ENCODE results near the gene CEACAM3.
A peak's percentile ranks its signal among the peaks of the same experiment; 100 is the strongest.

The CEACAM3 gene

DNA sequence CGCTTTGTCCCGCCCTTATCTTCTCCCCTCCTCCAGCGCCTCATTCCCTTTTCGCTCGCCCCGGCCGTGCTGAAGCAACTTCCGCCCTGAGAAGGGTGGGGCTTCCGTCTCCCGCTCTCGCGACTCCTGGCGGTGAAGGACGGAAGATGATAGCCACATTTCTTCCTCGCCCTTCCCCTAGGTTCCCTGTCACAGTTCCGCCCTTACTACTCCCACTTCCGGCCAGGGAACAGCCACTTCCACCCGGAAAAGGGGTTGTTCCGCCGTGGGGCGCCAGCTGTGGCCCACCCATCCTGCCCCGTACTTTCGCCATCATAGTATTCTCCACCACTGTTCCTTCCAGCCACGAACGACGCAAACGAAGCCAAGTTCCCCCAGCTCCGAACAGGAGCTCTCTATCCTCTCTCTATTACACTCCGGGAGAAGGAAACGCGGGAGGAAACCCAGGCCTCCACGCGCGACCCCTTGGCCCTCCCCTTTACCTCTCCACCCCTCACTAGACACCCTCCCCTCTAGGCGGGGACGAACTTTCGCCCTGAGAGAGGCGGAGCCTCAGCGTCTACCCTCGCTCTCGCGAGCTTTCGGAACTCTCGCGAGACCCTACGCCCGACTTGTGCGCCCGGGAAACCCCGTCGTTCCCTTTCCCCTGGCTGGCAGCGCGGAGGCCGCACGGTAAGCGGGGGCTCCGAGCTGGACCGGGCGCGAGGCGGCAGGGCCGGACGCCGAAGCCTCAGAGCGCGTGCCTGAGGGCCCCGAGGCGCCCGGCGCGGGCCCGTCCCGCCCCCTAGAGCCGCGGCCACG, 63.4 kb downstream of the CEACAM3 start, which contains the start of gene RPS19 (continued):
- TF ChIP-seq, protein P1, sequence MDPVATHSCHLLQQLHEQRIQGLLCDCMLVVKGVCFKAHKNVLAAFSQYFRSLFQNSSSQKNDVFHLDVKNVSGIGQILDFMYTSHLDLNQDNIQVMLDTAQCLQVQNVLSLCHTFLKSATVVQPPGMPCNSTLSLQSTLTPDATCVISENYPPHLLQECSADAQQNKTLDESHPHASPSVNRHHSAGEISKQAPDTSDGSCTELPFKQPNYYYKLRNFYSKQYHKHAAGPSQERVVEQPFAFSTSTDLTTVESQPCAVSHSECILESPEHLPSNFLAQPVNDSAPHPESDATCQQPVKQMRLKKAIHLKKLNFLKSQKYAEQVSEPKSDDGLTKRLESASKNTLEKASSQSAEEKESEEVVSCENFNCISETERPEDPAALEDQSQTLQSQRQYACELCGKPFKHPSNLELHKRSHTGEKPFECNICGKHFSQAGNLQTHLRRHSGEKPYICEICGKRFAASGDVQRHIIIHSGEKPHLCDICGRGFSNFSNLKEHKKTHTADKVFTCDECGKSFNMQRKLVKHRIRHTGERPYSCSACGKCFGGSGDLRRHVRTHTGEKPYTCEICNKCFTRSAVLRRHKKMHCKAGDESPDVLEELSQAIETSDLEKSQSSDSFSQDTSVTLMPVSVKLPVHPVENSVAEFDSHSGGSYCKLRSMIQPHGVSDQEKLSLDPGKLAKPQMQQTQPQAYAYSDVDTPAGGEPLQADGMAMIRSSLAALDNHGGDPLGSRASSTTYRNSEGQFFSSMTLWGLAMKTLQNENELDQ (tag by site-specific recombination; IDR thresholded peaks at IDR 0.05; ENCODE audit: low read depth), result no peak
- TF ChIP-seq, protein P2, sequence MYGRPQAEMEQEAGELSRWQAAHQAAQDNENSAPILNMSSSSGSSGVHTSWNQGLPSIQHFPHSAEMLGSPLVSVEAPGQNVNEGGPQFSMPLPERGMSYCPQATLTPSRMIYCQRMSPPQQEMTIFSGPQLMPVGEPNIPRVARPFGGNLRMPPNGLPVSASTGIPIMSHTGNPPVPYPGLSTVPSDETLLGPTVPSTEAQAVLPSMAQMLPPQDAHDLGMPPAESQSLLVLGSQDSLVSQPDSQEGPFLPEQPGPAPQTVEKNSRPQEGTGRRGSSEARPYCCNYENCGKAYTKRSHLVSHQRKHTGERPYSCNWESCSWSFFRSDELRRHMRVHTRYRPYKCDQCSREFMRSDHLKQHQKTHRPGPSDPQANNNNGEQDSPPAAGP (tag by site-specific recombination; IDR thresholded peaks at IDR 0.05), result peak; percentile 96
- no peak; the same call in 1 of the 2 replicates for TF ChIP-seq ZSCAN30 (tag by site-specific recombination; IDR thresholded peaks at IDR 0.05)
- no peak for TF ChIP-seq ZNF311 (tag by site-specific recombination; IDR thresholded peaks at IDR 0.05; ENCODE audit: borderline replicate concordance)
- no peak for TF ChIP-seq MYNN (tag by site-specific recombination; IDR thresholded peaks at IDR 0.05; ENCODE audit: borderline replicate concordance)
- peak; percentile 81 for TF ChIP-seq ZNF600 (tag by site-specific recombination; IDR thresholded peaks at IDR 0.05)
- TF ChIP-seq, protein P3, sequence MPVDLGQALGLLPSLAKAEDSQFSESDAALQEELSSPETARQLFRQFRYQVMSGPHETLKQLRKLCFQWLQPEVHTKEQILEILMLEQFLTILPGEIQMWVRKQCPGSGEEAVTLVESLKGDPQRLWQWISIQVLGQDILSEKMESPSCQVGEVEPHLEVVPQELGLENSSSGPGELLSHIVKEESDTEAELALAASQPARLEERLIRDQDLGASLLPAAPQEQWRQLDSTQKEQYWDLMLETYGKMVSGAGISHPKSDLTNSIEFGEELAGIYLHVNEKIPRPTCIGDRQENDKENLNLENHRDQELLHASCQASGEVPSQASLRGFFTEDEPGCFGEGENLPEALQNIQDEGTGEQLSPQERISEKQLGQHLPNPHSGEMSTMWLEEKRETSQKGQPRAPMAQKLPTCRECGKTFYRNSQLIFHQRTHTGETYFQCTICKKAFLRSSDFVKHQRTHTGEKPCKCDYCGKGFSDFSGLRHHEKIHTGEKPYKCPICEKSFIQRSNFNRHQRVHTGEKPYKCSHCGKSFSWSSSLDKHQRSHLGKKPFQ (tag by site-specific recombination; IDR thresholded peaks at IDR 0.05), result no peak
- TF ChIP-seq ZNF423 (tag by site-specific recombination; IDR thresholded peaks at IDR 0.05), result no peak
- peak; percentile 100 for TF ChIP-seq SP3 (tag by site-specific recombination; IDR thresholded peaks at IDR 0.05)
- TF ChIP-seq ZNF341 (tag by site-specific recombination; IDR thresholded peaks at IDR 0.05; ENCODE audit: low read depth), result peak; percentile 100
- TF ChIP-seq, protein P4, sequence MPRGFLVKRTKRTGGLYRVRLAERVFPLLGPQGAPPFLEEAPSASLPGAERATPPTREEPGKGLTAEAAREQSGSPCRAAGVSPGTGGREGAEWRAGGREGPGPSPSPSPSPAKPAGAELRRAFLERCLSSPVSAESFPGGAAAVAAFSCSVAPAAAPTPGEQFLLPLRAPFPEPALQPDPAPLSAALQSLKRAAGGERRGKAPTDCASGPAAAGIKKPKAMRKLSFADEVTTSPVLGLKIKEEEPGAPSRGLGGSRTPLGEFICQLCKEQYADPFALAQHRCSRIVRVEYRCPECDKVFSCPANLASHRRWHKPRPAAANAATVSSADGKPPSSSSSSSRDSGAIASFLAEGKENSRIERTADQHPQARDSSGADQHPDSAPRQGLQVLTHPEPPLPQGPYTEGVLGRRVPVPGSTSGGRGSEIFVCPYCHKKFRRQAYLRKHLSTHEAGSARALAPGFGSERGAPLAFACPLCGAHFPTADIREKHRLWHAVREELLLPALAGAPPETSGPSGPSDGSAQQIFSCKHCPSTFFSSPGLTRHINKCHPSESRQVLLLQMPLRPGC (tag by site-specific recombination; IDR thresholded peaks at IDR 0.05), result peak; percentile 82
- TF ChIP-seq GLI2 (tag by site-specific recombination; IDR thresholded peaks at IDR 0.05; ENCODE audit: borderline replicate concordance, low read depth), result no peak
- TF ChIP-seq, protein P5, sequence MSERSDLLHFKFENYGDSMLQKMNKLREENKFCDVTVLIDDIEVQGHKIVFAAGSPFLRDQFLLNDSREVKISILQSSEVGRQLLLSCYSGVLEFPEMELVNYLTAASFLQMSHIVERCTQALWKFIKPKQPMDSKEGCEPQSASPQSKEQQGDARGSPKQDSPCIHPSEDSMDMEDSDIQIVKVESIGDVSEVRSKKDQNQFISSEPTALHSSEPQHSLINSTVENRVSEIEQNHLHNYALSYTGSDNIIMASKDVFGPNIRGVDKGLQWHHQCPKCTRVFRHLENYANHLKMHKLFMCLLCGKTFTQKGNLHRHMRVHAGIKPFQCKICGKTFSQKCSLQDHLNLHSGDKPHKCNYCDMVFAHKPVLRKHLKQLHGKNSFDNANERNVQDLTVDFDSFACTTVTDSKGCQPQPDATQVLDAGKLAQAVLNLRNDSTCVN (tag by site-specific recombination; optimal IDR thresholded peaks at IDR 0.05), result peak; percentile 86
- TF ChIP-seq ZNF548 (tag by site-specific recombination; IDR thresholded peaks at IDR 0.05), result no peak
- TF ChIP-seq ZNF266 (tag by site-specific recombination; IDR thresholded peaks at IDR 0.05; ENCODE audit: low read depth), result no peak
- TF ChIP-seq ZNF202 (tag by site-specific recombination; IDR thresholded peaks at IDR 0.05; ENCODE audit: borderline replicate concordance), result no peak
- TF ChIP-seq ZNF19 (tag by site-specific recombination; IDR thresholded peaks at IDR 0.05; ENCODE audit: low read depth), result no peak
- TF ChIP-seq ZNF404 (tag by site-specific recombination; IDR thresholded peaks at IDR 0.05), result no peak
- TF ChIP-seq, protein P6, sequence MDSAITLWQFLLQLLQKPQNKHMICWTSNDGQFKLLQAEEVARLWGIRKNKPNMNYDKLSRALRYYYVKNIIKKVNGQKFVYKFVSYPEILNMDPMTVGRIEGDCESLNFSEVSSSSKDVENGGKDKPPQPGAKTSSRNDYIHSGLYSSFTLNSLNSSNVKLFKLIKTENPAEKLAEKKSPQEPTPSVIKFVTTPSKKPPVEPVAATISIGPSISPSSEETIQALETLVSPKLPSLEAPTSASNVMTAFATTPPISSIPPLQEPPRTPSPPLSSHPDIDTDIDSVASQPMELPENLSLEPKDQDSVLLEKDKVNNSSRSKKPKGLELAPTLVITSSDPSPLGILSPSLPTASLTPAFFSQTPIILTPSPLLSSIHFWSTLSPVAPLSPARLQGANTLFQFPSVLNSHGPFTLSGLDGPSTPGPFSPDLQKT (IDR thresholded peaks at IDR 0.05; ENCODE audit: borderline replicate concordance, low read depth, low read length), result peak; percentile 65; the same call in 1 of the 2 replicates
- TF ChIP-seq ZNF670 (tag by site-specific recombination; IDR thresholded peaks at IDR 0.05; ENCODE audit: low read depth), result no peak
- TF ChIP-seq, protein P7, sequence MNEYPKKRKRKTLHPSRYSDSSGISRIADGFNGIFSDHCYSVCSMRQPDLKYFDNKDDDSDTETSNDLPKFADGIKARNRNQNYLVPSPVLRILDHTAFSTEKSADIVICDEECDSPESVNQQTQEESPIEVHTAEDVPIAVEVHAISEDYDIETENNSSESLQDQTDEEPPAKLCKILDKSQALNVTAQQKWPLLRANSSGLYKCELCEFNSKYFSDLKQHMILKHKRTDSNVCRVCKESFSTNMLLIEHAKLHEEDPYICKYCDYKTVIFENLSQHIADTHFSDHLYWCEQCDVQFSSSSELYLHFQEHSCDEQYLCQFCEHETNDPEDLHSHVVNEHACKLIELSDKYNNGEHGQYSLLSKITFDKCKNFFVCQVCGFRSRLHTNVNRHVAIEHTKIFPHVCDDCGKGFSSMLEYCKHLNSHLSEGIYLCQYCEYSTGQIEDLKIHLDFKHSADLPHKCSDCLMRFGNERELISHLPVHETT (tag by site-specific recombination; IDR thresholded peaks at IDR 0.05), result peak; percentile 93
- no peak for TF ChIP-seq ZNF585B (tag by site-specific recombination; IDR thresholded peaks at IDR 0.05)
- TF ChIP-seq, protein P8, sequence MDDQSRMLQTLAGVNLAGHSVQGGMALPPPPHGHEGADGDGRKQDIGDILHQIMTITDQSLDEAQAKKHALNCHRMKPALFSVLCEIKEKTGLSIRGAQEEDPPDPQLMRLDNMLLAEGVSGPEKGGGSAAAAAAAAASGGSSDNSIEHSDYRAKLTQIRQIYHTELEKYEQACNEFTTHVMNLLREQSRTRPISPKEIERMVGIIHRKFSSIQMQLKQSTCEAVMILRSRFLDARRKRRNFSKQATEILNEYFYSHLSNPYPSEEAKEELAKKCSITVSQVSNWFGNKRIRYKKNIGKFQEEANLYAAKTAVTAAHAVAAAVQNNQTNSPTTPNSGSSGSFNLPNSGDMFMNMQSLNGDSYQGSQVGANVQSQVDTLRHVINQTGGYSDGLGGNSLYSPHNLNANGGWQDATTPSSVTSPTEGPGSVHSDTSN (CRISPR knock-in tag; IDR thresholded peaks at IDR 0.05), result no peak; the same call in 1 of the 2 replicates
- TF ChIP-seq ZNF24 (tag by site-specific recombination; IDR thresholded peaks at IDR 0.05), result peak; percentile 95
- TF ChIP-seq ZFP37 (tag by site-specific recombination; IDR thresholded peaks at IDR 0.05), result peak; percentile 95
